CD4-positive, CD25-positive, alpha-beta regulatory T cell (primary cell): ENCODE results near the gene GRIK4. TPM values are rescaled to one million over a fixed set of nuclear protein-coding genes. Genes with fewer than 3 reads are reported as not detected.

Source experiments
- ATAC-seq, 2 donors: fragments of 150-1000 bp; cut with Tn5 transposase; one replicate each; pipeline ENCODE4 v1.10.0; 2021; ENCODE audit warnings: low read depth in 2 of 2, moderate number of reproducible peaks in 2 of 2, moderate library complexity in 1 of 2
- DNase-seq, 3 donors: peaks; one replicate each; pipeline versions ENCODE4 v3.0.0 to v3.0.0-alpha.2; 2012 to 2022; ENCODE audit warnings: mixed read lengths in 1 of 3
- H3K27ac ChIP-seq: one replicate; pipeline ENCODE4 v1.7.0; 2013; ENCODE audit warnings: mild to moderate bottlenecking, low read length; ENCODE audit not compliant: insufficient read depth, poor library complexity, severe bottlenecking
- H3K27me3 ChIP-seq: one replicate; pipeline ENCODE4 v1.7.0; 2013; ENCODE audit warnings: low read length; ENCODE audit not compliant: control insufficient read depth, insufficient read depth
- H3K36me3 ChIP-seq: one replicate; pipeline ENCODE4 v1.7.0; 2013; ENCODE audit warnings: mild to moderate bottlenecking, low read length, moderate library complexity; ENCODE audit not compliant: control insufficient read depth, insufficient read depth
- H3K4me1 ChIP-seq: 2 replicates; pipeline ENCODE4 v1.7.0; 2013; ENCODE audit warnings: mild to moderate bottlenecking, low read length; ENCODE audit not compliant: insufficient read depth, control insufficient read depth, poor library complexity, severe bottlenecking
- H3K4me3 ChIP-seq: one replicate; pipeline ENCODE4 v1.7.0; 2013; ENCODE audit warnings: low read depth, mild to moderate bottlenecking, low read length, moderate library complexity
- H3K9me3 ChIP-seq, 2 experiments: 1 replicate in 1 of 2; 2 replicates in 1 of 2; pipeline ENCODE4 v1.7.0; 2013; ENCODE audit warnings: low read length in 2 of 2, mild to moderate bottlenecking in 1 of 2, moderate library complexity in 1 of 2; ENCODE audit not compliant: control insufficient read depth in 2 of 2
- H3K27ac Mint-ChIP-seq, 3 donors: one replicate each; pipeline ENCODE4 v1.8.0; 2020 to 2022; ENCODE audit warnings: mild to moderate bottlenecking in 3 of 3, mixed read lengths in 3 of 3, moderate library complexity in 2 of 3
- H3K27me3 Mint-ChIP-seq: one replicate; pipeline ENCODE4 v1.8.0; 2022; ENCODE audit warnings: mild to moderate bottlenecking, mixed read lengths
- H3K36me3 Mint-ChIP-seq: one replicate; pipeline ENCODE4 v1.8.0; 2020; ENCODE audit warnings: mixed read lengths
- H3K4me1 Mint-ChIP-seq, 4 donors: one replicate each; pipeline ENCODE4 v1.8.0; 2020 to 2022; ENCODE audit warnings: mixed read lengths in 4 of 4, mild to moderate bottlenecking in 1 of 4
- H3K4me3 Mint-ChIP-seq, 4 donors: one replicate each; pipeline ENCODE4 v1.8.0; 2020 to 2022; ENCODE audit warnings: mild to moderate bottlenecking in 4 of 4, mixed read lengths in 4 of 4, moderate library complexity in 3 of 4
- H3K9me3 Mint-ChIP-seq, 7 donors: one replicate each; pipeline ENCODE4 v1.8.0; 2020 to 2022; ENCODE audit warnings: mixed read lengths in 7 of 7, mild to moderate bottlenecking in 3 of 7, moderate library complexity in 2 of 7
- polyA plus RNA-seq, 4 donors: library from polyadenylated mRNA; unstranded; fragments of 300-500 nt; fragmentation: Illumina TruSeq; gene quantifications; one replicate each; pipeline ENCODE4 v1.2.3, GENCODE V29; 2021
- total RNA-seq: library from RNA; stranded (reverse); gene quantifications from one replicate; pipeline ENCODE4 v1.2.3, GENCODE V29; 2022

GRIK4 gene
- total and polyA plus RNA-seq, 5 donors from 2014 or later, result not detected

DNA sequence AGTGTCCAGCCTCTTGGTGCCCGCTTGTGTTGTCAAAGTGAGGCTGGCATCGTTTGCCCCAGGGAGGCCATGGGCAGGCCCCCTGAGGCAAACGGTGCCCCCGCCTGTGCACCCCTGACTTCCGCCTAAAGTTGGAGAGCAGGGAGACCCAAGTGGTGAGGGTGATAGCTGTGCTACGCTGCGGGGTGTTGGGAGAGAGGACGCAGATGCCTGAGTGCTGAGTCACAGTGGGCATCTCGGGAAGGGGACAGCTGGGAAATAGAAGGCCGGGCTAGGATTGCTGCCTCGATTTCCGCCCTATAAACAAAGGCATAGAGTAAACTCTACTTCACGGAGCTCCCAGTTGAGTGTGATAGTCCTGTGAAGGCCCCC, 5.8 kb downstream of the GRIK4 start:
- Histone ChIP-seq H3K27ac (no peak overlapping the region), H3K27me3 (no peaks in the 10 kb centered on the region), H3K9me3 (no peaks in the 10 kb centered on the region), H3K4me3 (no peak overlapping the region), H3K4me1 (no peaks in the 10 kb centered on the region), H3K36me3 (no peaks in the 10 kb centered on the region)
- Mint-ChIP-seq H3K4me3 (peak overlapping the region in 1 of 4 donors; percentile 40), H3K4me1 (peaks cover 0 to 3% (median 1%) of the 10 kb centered on the region in 4 donors), H3K9me3 (peaks cover 0 to 3% (median 0%) of the 10 kb centered on the region in 7 donors), H3K27ac (no peak overlapping the region), H3K27me3 (peaks cover 24% of the 10 kb centered on the region), H3K36me3 (no peaks in the 10 kb centered on the region)
- DNase-seq (no peak), ATAC-seq (peak in 1 of 2 donors; percentile 11)

GRCh38 chr11:120517801-120518291, 6.3 kb downstream of the GRIK4 start:
- Histone ChIP-seq H3K4me3 (no peak overlapping the region), H3K4me1 (no peaks in the 10 kb centered on the region), H3K36me3 (no peaks in the 10 kb centered on the region), H3K27me3 (no peaks in the 10 kb centered on the region), H3K27ac (no peak overlapping the region), H3K9me3 (no peaks in the 10 kb centered on the region)
- H3K9me3 Mint-ChIP-seq, result peaks cover 0 to 3% (median 0%) of the 10 kb centered on the region in 7 donors
- H3K27me3 Mint-ChIP-seq, result peaks cover 26% of the 10 kb centered on the region
- no peak for DNase-seq
- H3K36me3 Mint-ChIP-seq, result no peaks in the 10 kb centered on the region
- no peak overlapping the region for H3K27ac Mint-ChIP-seq
- ATAC-seq, result no peak
- peaks cover 0 to 3% (median 1%) of the 10 kb centered on the region in 4 donors for H3K4me1 Mint-ChIP-seq
- peak overlapping the region in 1 of 4 donors; percentile 40 for H3K4me3 Mint-ChIP-seq

DNA sequence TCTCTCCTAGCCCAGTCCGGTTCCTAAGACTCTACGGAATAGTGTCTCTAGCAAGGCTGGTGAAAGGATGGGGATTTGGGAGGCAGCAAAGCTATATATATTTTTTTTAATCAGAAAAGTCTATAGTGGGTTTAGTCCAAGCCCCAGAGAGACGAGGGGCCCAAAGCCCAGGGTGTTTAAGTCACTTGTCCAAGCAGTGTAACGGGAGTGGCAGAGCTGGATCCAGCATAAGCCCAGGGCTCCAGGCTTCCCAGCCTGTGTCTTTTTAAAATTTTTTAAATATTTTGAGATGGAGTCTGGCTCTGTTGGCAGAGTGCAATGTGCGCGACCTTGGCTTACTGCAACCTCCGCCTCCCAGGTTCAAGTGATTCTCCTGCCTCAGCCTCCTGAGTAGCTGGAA, 6.8 kb downstream of the GRIK4 start:
- Mint-ChIP-seq H3K36me3 (no peaks in the 10 kb centered on the region), H3K4me3 (no peak overlapping the region), H3K27ac (no peak overlapping the region), H3K27me3 (peaks cover 26% of the 10 kb centered on the region), H3K4me1 (peaks cover 0 to 3% (median 0%) of the 10 kb centered on the region in 4 donors), H3K9me3 (peaks cover 0 to 3% (median 0%) of the 10 kb centered on the region in 7 donors)
- ATAC-seq, result no peak
- Histone ChIP-seq H3K27ac (no peak overlapping the region), H3K9me3 (no peaks in the 10 kb centered on the region), H3K4me3 (no peak overlapping the region), H3K4me1 (no peaks in the 10 kb centered on the region), H3K36me3 (no peaks in the 10 kb centered on the region), H3K27me3 (no peaks in the 10 kb centered on the region)
- no peak for DNase-seq

- H3K4me3 Mint-ChIP-seq, result no peak overlapping the region
- H3K9me3 Mint-ChIP-seq, result no peaks in the 10 kb centered on the region
- H3K4me1 Mint-ChIP-seq, result peaks cover 0 to 3% (median 0%) of the 10 kb centered on the region in 4 donors
- Histone ChIP-seq H3K4me1 (no peaks in the 10 kb centered on the region), H3K27me3 (no peaks in the 10 kb centered on the region), H3K27ac (no peak overlapping the region), H3K4me3 (no peak overlapping the region), H3K36me3 (no peaks in the 10 kb centered on the region), H3K9me3 (no peaks in the 10 kb centered on the region)
- H3K27me3 Mint-ChIP-seq, result peaks cover 17% of the 10 kb centered on the region
- H3K36me3 Mint-ChIP-seq, result no peaks in the 10 kb centered on the region
- H3K27ac Mint-ChIP-seq, result no peak overlapping the region
- ATAC-seq, result no peak
- no peak for DNase-seq
These were observed 7.9 kb downstream of the GRIK4 start for GRCh38 chr11:120519474-120519873.

- Mint-ChIP-seq H3K4me1 (peaks cover 0 to 3% (median 0%) of the 10 kb centered on the region in 4 donors), H3K36me3 (no peaks in the 10 kb centered on the region), H3K27me3 (peaks cover 16% of the 10 kb centered on the region), H3K9me3 (no peaks in the 10 kb centered on the region), H3K27ac (no peak overlapping the region), H3K4me3 (no peak overlapping the region)
- DNase-seq (no peak), ATAC-seq (no peak)
- no peaks in the 10 kb centered on the region for H3K4me1 ChIP-seq
- no peak overlapping the region for H3K27ac ChIP-seq
- no peaks in the 10 kb centered on the region for H3K36me3 ChIP-seq
- H3K4me3 ChIP-seq, result no peak overlapping the region
- no peaks in the 10 kb centered on the region for H3K27me3 ChIP-seq
- H3K9me3 ChIP-seq, result no peaks in the 10 kb centered on the region
These were observed 8.7 kb downstream of the GRIK4 start for GRCh38 chr11:120520091-120520822.

GRCh38 chr11:120521176-120521575, 9.6 kb downstream of the GRIK4 start:
- DNase-seq (no peak), ATAC-seq (no peak)
- no peaks in the 10 kb centered on the region for H3K9me3 ChIP-seq
- H3K4me1 Mint-ChIP-seq, result peaks cover 0 to 3% (median 0%) of the 10 kb centered on the region in 4 donors
- H3K27ac Mint-ChIP-seq, result no peak overlapping the region
- H3K27ac ChIP-seq, result no peak overlapping the region
- H3K4me3 Mint-ChIP-seq, result no peak overlapping the region
- no peak overlapping the region for H3K4me3 ChIP-seq
- H3K36me3 Mint-ChIP-seq, result no peaks in the 10 kb centered on the region
- no peaks in the 10 kb centered on the region for H3K9me3 Mint-ChIP-seq
- H3K27me3 Mint-ChIP-seq, result peaks cover 13% of the 10 kb centered on the region
- no peaks in the 10 kb centered on the region for H3K4me1 ChIP-seq
- no peaks in the 10 kb centered on the region for H3K36me3 ChIP-seq
- H3K27me3 ChIP-seq, result no peaks in the 10 kb centered on the region

DNA sequence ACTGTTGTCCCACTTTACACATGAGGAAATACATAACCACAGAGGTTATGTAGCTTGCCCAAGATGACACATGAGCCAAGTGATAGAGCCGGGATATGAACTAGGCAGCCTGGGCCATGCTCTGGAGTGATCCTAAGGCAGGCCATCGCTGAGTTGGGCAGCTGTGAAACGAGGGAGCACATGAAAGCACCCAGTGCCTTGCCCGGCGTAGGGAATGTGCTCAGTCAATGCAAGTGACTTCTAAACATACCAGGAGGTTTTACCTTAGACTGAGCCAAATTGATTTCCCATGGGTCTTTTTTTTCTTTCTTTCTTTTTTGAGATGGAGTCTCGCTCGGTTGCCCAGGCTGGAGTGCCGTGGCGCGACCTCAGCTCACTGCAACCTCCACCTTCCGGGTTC, 10.5 kb downstream of the GRIK4 start:
- Histone ChIP-seq H3K27ac (no peak overlapping the region), H3K9me3 (no peaks in the 10 kb centered on the region), H3K4me1 (no peaks in the 10 kb centered on the region), H3K36me3 (no peaks in the 10 kb centered on the region), H3K4me3 (no peak overlapping the region), H3K27me3 (no peaks in the 10 kb centered on the region)
- DNase-seq, result no peak
- peaks cover 19% of the 10 kb centered on the region for H3K27me3 Mint-ChIP-seq
- no peaks in the 10 kb centered on the region for H3K4me1 Mint-ChIP-seq
- no peaks in the 10 kb centered on the region for H3K36me3 Mint-ChIP-seq
- H3K9me3 Mint-ChIP-seq, result no peaks in the 10 kb centered on the region
- H3K27ac Mint-ChIP-seq, result no peak overlapping the region
- ATAC-seq, result no peak
- H3K4me3 Mint-ChIP-seq, result no peak overlapping the region

DNA sequence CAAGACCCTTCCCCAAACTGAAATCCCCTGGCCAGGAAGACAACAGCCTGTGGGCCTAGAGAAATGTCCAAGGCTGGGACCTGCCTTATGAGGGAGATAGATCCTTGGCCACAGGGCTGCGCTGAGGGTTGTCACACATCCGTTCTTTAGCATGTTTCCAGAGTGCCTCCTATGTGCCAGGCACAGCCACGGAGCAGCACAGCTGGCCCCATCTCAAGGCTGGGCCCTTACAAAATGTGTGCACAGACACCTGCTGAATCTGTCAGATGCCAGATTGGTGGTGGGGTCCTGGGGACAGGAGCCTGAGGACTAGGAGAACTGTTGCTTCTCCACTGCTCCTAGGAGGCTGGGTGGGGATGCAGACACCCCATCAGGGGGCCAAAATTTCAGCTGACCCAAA, 11.2 kb downstream of the GRIK4 start:
- H3K4me3 ChIP-seq, result no peak overlapping the region
- H3K36me3 Mint-ChIP-seq, result no peaks in the 10 kb centered on the region
- no peaks in the 10 kb centered on the region for H3K9me3 Mint-ChIP-seq
- no peaks in the 10 kb centered on the region for H3K4me1 Mint-ChIP-seq
- DNase-seq (no peak), ATAC-seq (no peak)
- no peak overlapping the region for H3K4me3 Mint-ChIP-seq
- H3K27ac ChIP-seq, result no peak overlapping the region
- H3K4me1 ChIP-seq, result no peaks in the 10 kb centered on the region
- no peaks in the 10 kb centered on the region for H3K9me3 ChIP-seq
- H3K27me3 ChIP-seq, result no peaks in the 10 kb centered on the region
- peaks cover 21% of the 10 kb centered on the region for H3K27me3 Mint-ChIP-seq
- H3K36me3 ChIP-seq, result no peaks in the 10 kb centered on the region
- H3K27ac Mint-ChIP-seq, result no peak overlapping the region
